ENCODE results near the gene KCNJ10. TPM values are rescaled to one million over a fixed set of nuclear protein-coding genes. Genes with fewer than 3 reads are reported as not detected.

Gene KCNJ10
- total and polyA plus RNA-seq, 2 of the 13 experiments (the other 11 are each of a cell fraction or from before 2014, with no cell fraction given): 4.4 to 10.3 TPM

DNA sequence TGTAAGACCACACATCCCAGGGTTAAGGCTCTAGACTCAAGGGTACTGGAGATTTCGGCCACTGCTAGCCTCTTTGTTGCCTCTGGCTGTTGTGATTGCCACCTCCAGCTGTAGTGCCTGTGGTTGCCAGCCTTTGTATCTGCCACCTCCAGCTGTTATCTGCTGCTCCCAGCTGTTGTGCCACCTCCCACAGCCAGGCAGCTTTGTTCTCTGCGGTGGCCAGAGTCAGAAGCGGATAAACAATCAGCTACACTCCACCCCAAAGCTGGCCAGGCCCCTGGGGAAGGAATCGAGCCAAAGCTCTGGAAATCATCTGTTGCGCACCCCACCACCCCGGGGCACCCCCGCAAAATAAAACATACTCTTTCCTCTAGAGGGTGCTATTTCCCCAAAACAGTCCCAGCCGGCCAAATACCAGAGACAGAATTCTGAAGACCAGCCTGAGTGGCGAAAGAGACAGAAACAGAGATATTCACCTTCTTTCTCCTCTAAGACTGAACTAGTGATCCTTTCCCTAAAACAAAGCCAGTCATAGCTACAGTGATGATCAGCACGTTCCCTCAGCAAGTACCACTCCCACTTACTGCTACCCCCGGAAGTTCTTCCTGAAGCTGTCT lies 23.4 kb downstream of the KCNJ10 start (continued):
- TF ChIP-seq, protein P1, sequence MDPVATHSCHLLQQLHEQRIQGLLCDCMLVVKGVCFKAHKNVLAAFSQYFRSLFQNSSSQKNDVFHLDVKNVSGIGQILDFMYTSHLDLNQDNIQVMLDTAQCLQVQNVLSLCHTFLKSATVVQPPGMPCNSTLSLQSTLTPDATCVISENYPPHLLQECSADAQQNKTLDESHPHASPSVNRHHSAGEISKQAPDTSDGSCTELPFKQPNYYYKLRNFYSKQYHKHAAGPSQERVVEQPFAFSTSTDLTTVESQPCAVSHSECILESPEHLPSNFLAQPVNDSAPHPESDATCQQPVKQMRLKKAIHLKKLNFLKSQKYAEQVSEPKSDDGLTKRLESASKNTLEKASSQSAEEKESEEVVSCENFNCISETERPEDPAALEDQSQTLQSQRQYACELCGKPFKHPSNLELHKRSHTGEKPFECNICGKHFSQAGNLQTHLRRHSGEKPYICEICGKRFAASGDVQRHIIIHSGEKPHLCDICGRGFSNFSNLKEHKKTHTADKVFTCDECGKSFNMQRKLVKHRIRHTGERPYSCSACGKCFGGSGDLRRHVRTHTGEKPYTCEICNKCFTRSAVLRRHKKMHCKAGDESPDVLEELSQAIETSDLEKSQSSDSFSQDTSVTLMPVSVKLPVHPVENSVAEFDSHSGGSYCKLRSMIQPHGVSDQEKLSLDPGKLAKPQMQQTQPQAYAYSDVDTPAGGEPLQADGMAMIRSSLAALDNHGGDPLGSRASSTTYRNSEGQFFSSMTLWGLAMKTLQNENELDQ (CRISPR knock-in tag; IDR thresholded peaks at IDR 0.05; ENCODE audit: borderline replicate concordance): no peak
- TF ChIP-seq ZNF644 (CRISPR knock-in tag; IDR thresholded peaks at IDR 0.05; ENCODE audit: low read depth) (no peak), RAD21 (CRISPR knock-in tag; IDR thresholded peaks at IDR 0.05) (peak; percentile 66), ZMYM3 (CRISPR knock-in tag; IDR thresholded peaks at IDR 0.05) (no peak), ZNF207 (IDR thresholded peaks at IDR 0.05; ENCODE audit: borderline replicate concordance) (no peak), ZNF20 (CRISPR knock-in tag; IDR thresholded peaks at IDR 0.05) (no peak), SRSF9 (IDR thresholded peaks at IDR 0.05; ENCODE audit: borderline replicate concordance, insufficient read depth, low read depth, low read length, poor library complexity, severe bottlenecking) (no peak), CHD2 (IDR thresholded peaks at IDR 0.05; ENCODE audit: low read depth, low read length) (no peak), HMG20A (CRISPR knock-in tag; IDR thresholded peaks at IDR 0.05; ENCODE audit: borderline replicate concordance) (peak; percentile 12; the same call in 1 of the 2 replicates), IRF2 (CRISPR knock-in tag; IDR thresholded peaks at IDR 0.05) (0 out of 2 replicates have a peak, but pooled peaks have one; percentile 11), MATR3 (CRISPR knock-in tag; IDR thresholded peaks at IDR 0.05) (no peak), ZNF562 (CRISPR knock-in tag; IDR thresholded peaks at IDR 0.05; ENCODE audit: borderline replicate concordance) (no peak), ZNF75D (CRISPR knock-in tag; IDR thresholded peaks at IDR 0.05; ENCODE audit: borderline replicate concordance) (no peak), KLF12 (CRISPR knock-in tag; IDR thresholded peaks at IDR 0.05; ENCODE audit: borderline replicate concordance) (no peak), SMARCC2 (IDR thresholded peaks at IDR 0.05) (no peak), ZFP36L1 (CRISPR knock-in tag; IDR thresholded peaks at IDR 0.05) (no peak), STAG1 (CRISPR knock-in tag; IDR thresholded peaks at IDR 0.05) (peak; percentile 66), TEAD3 (CRISPR knock-in tag; optimal IDR thresholded peaks at IDR 0.05; ENCODE audit: borderline replicate concordance) (peak; percentile 19), ZNF331 (CRISPR knock-in tag; IDR thresholded peaks at IDR 0.05) (no peak), MTF2 (CRISPR knock-in tag; IDR thresholded peaks at IDR 0.05; ENCODE audit: borderline replicate concordance) (no peak)
- TF ChIP-seq, protein P2, sequence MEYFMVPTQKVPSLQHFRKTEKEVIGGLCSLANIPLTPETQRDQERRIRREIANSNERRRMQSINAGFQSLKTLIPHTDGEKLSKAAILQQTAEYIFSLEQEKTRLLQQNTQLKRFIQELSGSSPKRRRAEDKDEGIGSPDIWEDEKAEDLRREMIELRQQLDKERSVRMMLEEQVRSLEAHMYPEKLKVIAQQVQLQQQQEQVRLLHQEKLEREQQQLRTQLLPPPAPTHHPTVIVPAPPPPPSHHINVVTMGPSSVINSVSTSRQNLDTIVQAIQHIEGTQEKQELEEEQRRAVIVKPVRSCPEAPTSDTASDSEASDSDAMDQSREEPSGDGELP (IDR thresholded peaks at IDR 0.05; ENCODE audit: borderline replicate concordance, low read depth): peak; percentile 95
- TF ChIP-seq, protein P3, sequence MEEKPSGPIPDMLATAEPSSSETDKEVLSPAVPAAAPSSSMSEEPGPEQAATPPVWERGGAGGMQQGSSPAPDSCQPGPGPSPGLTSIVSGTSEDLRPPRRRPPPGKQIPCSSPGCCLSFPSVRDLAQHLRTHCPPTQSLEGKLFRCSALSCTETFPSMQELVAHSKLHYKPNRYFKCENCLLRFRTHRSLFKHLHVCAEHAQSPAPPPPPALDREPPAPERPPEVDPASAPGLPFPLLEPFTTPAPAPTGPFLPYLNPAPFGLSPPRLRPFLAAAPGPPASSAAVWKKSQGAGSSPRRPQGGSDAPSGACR (CRISPR knock-in tag; IDR thresholded peaks at IDR 0.05): no peak
- TF ChIP-seq, protein P4, sequence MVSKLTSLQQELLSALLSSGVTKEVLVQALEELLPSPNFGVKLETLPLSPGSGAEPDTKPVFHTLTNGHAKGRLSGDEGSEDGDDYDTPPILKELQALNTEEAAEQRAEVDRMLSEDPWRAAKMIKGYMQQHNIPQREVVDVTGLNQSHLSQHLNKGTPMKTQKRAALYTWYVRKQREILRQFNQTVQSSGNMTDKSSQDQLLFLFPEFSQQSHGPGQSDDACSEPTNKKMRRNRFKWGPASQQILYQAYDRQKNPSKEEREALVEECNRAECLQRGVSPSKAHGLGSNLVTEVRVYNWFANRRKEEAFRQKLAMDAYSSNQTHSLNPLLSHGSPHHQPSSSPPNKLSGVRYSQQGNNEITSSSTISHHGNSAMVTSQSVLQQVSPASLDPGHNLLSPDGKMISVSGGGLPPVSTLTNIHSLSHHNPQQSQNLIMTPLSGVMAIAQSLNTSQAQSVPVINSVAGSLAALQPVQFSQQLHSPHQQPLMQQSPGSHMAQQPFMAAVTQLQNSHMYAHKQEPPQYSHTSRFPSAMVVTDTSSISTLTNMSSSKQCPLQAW (CRISPR knock-in tag; IDR thresholded peaks at IDR 0.05): no peak
- TF ChIP-seq, protein P5, sequence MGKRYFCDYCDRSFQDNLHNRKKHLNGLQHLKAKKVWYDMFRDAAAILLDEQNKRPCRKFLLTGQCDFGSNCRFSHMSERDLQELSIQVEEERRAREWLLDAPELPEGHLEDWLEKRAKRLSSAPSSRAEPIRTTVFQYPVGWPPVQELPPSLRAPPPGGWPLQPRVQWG (CRISPR knock-in tag; IDR thresholded peaks at IDR 0.05; ENCODE audit: borderline replicate concordance, low read depth): no peak
- TF ChIP-seq, protein P6, sequence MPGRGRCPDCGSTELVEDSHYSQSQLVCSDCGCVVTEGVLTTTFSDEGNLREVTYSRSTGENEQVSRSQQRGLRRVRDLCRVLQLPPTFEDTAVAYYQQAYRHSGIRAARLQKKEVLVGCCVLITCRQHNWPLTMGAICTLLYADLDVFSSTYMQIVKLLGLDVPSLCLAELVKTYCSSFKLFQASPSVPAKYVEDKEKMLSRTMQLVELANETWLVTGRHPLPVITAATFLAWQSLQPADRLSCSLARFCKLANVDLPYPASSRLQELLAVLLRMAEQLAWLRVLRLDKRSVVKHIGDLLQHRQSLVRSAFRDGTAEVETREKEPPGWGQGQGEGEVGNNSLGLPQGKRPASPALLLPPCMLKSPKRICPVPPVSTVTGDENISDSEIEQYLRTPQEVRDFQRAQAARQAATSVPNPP (CRISPR knock-in tag; IDR thresholded peaks at IDR 0.05): no peak

Measured in HepG2 (cell line).